ENCODE data around the gene ADSS1.

The ADSS1 gene

GRCh38 chr14:104723651-104724406, at the start of gene ADSS1:
TSS of gene ADSS1 (plus strand) at chr14:104724229. CDS start at chr14:104724271, 42 bp downstream.
- ATAC-seq = peak; percentile 81
- Mint-ChIP-seq H3K27me3 (peaks cover 32% of the 10 kb centered on the region), H3K9me3 (no peaks in the 10 kb centered on the region), H3K36me3 (no peaks in the 10 kb centered on the region), H3K4me3 (peak within 1 kb of the TSS; percentile 68), H3K27ac (no peak within 1 kb of the TSS), H3K4me1 (peaks cover 7% of the 10 kb centered on the region)

- H3K9me3 Mint-ChIP-seq = peaks cover 19% of the 10 kb centered on the region
- no peaks in the 10 kb centered on the region for H3K36me3 Mint-ChIP-seq
- peaks cover 33% of the 10 kb centered on the region for H3K4me1 Mint-ChIP-seq
- no peak for ATAC-seq
- H3K27ac Mint-ChIP-seq = peak overlapping the region; percentile 87
- no peak overlapping the region for H3K4me3 Mint-ChIP-seq
- H3K27me3 Mint-ChIP-seq = no peaks in the 10 kb centered on the region
Measured at GRCh38 chr14:104675447-104675846, 48.6 kb upstream of the ADSS1 start.

DNA sequence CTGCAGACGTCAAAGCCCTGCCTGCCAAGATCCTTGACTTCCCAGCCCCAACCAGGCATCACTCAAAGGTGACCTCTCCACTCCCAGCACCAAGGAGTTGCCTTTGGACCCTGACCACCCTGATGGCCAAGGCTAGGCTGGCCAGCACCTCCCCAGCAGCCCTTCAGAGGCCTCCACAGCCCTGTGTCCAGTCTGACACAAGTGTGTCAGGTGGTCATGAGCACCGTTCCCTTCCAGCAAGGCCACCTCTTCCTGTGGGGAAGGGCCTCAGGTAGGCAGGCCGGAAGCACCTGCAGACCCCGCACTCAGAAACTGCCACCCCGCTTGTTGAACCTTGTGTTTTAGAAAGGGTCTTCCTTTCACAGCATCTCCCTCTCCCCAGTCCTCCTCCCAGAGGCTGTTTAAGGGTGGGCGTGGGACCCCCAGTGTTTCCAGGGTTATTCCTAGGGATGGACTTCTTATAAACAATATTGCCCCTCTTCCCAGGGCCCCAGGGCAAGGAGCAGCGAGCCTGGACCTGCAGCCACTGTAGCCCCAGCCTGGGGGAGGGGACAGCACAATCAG, 47.8 kb upstream of the ADSS1 start:
- Mint-ChIP-seq H3K27ac (peak overlapping the region; percentile 87), H3K27me3 (no peaks in the 10 kb centered on the region), H3K9me3 (peaks cover 16% of the 10 kb centered on the region), H3K4me1 (peaks cover 40% of the 10 kb centered on the region), H3K4me3 (no peak overlapping the region), H3K36me3 (no peaks in the 10 kb centered on the region)
- no peak for ATAC-seq

- Mint-ChIP-seq H3K27ac (peak overlapping the region; percentile 87), H3K36me3 (no peaks in the 10 kb centered on the region), H3K9me3 (peaks cover 16% of the 10 kb centered on the region), H3K27me3 (no peaks in the 10 kb centered on the region), H3K4me1 (peaks cover 47% of the 10 kb centered on the region), H3K4me3 (peak overlapping the region; percentile 74)
- peak; percentile 46 for ATAC-seq
Measured at GRCh38 chr14:104676694-104677511, 47.1 kb upstream of the ADSS1 start.

- Mint-ChIP-seq H3K36me3 (no peaks in the 10 kb centered on the region), H3K27ac (peak overlapping the region; percentile 87), H3K4me3 (peak overlapping the region; percentile 74), H3K4me1 (peaks cover 50% of the 10 kb centered on the region), H3K9me3 (peaks cover 16% of the 10 kb centered on the region), H3K27me3 (no peaks in the 10 kb centered on the region)
- peak; percentile 66 for ATAC-seq
Measured at GRCh38 chr14:104677512-104678332, 46.3 kb upstream of the ADSS1 start.

DNA sequence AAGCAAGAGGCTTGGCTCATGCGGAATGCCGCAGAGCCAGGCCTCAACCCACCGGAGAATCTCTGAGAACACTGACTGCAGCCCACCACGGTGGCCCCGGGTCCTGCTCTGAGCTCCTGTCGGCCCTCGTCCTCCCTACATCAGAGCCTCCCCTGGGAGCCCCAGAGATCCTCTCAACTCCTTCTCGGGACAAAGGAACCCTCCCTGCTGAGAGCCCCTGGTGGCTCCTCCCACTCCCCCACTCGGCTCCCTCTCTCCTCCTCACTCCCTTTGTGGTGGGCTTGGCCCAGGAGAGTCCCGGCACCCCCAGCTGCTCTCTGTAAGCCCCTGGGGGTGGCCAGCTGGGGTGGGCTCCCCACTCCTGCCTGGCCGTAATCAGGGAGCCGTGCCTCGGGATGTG, 45.7 kb upstream of the ADSS1 start:
- peaks cover 50% of the 10 kb centered on the region for H3K4me1 Mint-ChIP-seq
- peak overlapping the region; percentile 87 for H3K27ac Mint-ChIP-seq
- H3K4me3 Mint-ChIP-seq = peak overlapping the region; percentile 74
- no peaks in the 10 kb centered on the region for H3K27me3 Mint-ChIP-seq
- peaks cover 16% of the 10 kb centered on the region for H3K9me3 Mint-ChIP-seq
- H3K36me3 Mint-ChIP-seq = no peaks in the 10 kb centered on the region
- no peak for ATAC-seq

GRCh38 chr14:104678901-104679705, 44.9 kb upstream of the ADSS1 start:
- H3K4me3 Mint-ChIP-seq = peak overlapping the region; percentile 19
- no peaks in the 10 kb centered on the region for H3K36me3 Mint-ChIP-seq
- H3K27me3 Mint-ChIP-seq = no peaks in the 10 kb centered on the region
- H3K9me3 Mint-ChIP-seq = peaks cover 12% of the 10 kb centered on the region
- ATAC-seq = no peak
- peaks cover 50% of the 10 kb centered on the region for H3K4me1 Mint-ChIP-seq
- peak overlapping the region; percentile 87 for H3K27ac Mint-ChIP-seq

DNA sequence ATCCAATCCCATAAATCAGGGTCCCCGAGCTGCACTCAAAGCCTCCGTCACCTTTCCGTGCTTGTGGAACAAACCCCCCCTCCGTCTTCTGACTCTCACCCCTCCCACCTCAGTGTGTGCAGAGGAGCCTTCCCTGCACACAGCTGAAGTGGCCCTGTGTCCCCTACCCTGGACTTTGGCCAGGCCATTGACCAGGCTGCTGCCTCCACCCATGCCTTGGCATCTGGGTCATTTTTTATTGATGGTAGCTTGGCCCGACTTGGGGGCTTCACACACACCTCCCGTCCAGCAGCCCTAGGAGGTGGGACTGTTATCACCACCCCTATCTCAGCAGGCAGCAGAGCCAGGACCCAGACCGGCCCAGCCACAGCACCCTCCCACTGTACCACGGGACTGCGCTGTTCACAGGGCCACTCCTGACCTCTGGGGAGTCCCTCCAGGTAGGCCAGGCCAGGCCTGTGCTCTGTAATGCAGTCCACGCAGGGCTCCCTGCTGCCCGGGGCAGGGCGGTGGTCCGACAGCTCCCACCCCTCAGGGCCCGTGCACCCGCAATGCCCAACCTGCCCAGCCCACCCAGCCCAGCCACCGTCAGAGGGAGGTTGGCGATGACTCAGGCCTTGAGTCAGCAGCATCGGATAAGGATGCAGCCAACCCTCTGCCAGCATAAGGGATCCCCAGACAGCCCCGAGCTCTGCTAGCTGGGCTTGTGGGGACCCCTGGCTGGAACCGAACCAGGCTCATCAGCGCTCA, 43.8 kb upstream of the ADSS1 start:
- no peak for ATAC-seq

GRCh38 chr14:104680806-104681688, 43.0 kb upstream of the ADSS1 start:
- peak; percentile 69 for ATAC-seq
- peaks cover 2% of the 10 kb centered on the region for H3K9me3 Mint-ChIP-seq
- peaks cover 63% of the 10 kb centered on the region for H3K4me1 Mint-ChIP-seq
- H3K36me3 Mint-ChIP-seq = no peaks in the 10 kb centered on the region
- H3K4me3 Mint-ChIP-seq = peak overlapping the region; percentile 51
- H3K27ac Mint-ChIP-seq = peak overlapping the region; percentile 87
- no peaks in the 10 kb centered on the region for H3K27me3 Mint-ChIP-seq

More for the DNA sequence above, 43.8 kb upstream of the ADSS1 start:
- H3K27me3 Mint-ChIP-seq = no peaks in the 10 kb centered on the region
- peak overlapping the region; percentile 87 for H3K27ac Mint-ChIP-seq
- H3K9me3 Mint-ChIP-seq = peaks cover 5% of the 10 kb centered on the region
- H3K4me1 Mint-ChIP-seq = peaks cover 55% of the 10 kb centered on the region
- H3K4me3 Mint-ChIP-seq = peak overlapping the region; percentile 28
- H3K36me3 Mint-ChIP-seq = no peaks in the 10 kb centered on the region

DNA sequence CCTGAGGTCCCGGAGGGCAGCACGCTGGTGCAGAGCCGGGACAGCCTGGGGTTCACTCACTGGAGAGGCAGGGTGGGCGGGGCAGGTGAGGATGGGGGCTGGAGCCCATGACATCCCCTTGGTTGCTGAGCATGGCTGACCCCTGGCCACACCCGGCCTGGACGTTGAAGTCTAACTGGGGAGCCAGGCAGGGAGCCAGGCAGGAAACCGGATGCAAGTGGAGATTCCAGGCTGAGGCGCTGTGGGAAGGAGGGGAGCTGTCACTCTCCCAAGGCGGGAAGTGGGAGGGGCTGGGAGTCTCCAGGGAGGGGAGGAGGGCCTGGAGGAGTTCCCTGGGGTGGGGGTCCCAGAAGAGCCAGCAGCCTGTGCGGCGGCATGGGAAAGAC, 42.3 kb upstream of the ADSS1 start:
- H3K36me3 Mint-ChIP-seq = no peaks in the 10 kb centered on the region
- peak overlapping the region; percentile 87 for H3K27ac Mint-ChIP-seq
- no peak overlapping the region for H3K4me3 Mint-ChIP-seq
- H3K4me1 Mint-ChIP-seq = peaks cover 67% of the 10 kb centered on the region
- no peak for ATAC-seq
- H3K27me3 Mint-ChIP-seq = no peaks in the 10 kb centered on the region
- H3K9me3 Mint-ChIP-seq = peaks cover 3% of the 10 kb centered on the region

GRCh38 chr14:104682107-104682593, 41.9 kb upstream of the ADSS1 start:
- no peak for ATAC-seq
- H3K9me3 Mint-ChIP-seq = peaks cover 3% of the 10 kb centered on the region
- no peaks in the 10 kb centered on the region for H3K36me3 Mint-ChIP-seq
- H3K4me3 Mint-ChIP-seq = no peak overlapping the region
- H3K27ac Mint-ChIP-seq = peak overlapping the region; percentile 87
- peaks cover 67% of the 10 kb centered on the region for H3K4me1 Mint-ChIP-seq
- no peaks in the 10 kb centered on the region for H3K27me3 Mint-ChIP-seq

DNA sequence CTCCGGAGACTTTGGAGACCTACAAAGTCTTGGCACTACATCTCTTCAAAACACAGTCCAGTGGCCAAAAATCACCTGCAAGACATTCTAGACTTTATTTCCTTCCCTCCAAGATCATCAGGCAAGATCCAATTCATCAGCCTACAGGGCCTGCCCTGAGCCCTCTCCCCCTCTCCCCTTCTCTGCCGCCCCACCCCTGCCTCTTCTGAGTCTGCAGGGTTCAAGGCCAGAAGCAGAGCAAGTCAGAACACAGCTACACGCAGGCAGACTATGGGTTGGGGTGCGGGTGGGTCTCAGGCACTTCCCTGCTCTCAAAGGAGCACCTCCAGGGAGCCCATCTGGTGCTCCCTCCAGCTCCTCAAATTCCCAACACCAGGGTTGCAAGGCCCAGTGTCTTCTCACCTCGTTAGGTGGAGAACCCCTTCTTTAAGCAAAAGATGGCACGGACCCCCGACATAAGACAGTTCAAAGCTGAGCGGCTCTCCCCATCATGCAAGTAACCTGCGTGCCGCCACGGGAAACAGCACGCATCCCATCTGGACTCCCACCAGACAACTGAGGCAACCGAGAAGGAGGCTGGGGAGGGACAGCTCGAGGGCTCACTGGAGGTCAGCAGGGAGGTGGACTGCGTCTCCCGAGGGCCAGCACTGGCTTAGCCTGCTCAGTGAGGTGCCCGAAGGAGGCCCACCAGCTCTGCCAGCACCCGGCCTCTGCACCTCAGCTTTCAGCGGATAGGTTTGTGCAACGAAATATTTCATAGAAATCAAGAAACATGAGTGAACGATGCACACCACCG, 40.2 kb upstream of the ADSS1 start:
- Mint-ChIP-seq H3K4me3 (no peak overlapping the region), H3K36me3 (no peaks in the 10 kb centered on the region), H3K9me3 (peaks cover 3% of the 10 kb centered on the region), H3K4me1 (peaks cover 69% of the 10 kb centered on the region), H3K27ac (no peak overlapping the region), H3K27me3 (no peaks in the 10 kb centered on the region)
- ATAC-seq = no peak
